HEK293 (cell line): Measurements from ENCODE around the gene PRPF19.

Source experiments
- CTCF ChIA-PET: fragments of 350-600 bp; formaldehyde crosslinking; extraction: SDS; loops from one replicate; lab custom pipeline; 2021; ENCODE audit warnings: antibody characterized with exemption; lab: Yijun Ruan, JAX
- POLR2A ChIA-PET: fragments of 300-600 bp; formaldehyde crosslinking; extraction: SDS; loops from one replicate; lab custom pipeline; 2020; ENCODE audit warnings: antibody characterized with exemption, inconsistent platforms; lab: Yijun Ruan, JAX
- H3K27ac ChIP-seq: fragments of 200-500 bp; sonication (Bioruptor generic); 2 replicates; pipeline ENCODE4 v1.5.1; 2014; ENCODE audit warnings: low read depth, low read length, control low read depth, inconsistent platforms; ENCODE audit errors: extremely low read depth
- H3K36me3 ChIP-seq, 2 experiments: fragments of 200-500 bp in 1 of 2; sonication (Bioruptor generic) in 1 of 2; 1 replicate in 1 of 2; 2 replicates in 1 of 2; pipeline ENCODE4 v1.5.1; 2014 to 2017; ENCODE audit warnings: inconsistent platforms in 2 of 2, low read length in 2 of 2; ENCODE audit not compliant: control insufficient read depth in 2 of 2, insufficient read depth in 1 of 2
- H3K4me1 ChIP-seq: fragments of 200-500 bp; sonication (Bioruptor generic); 2 replicates; pipeline ENCODE4 v1.5.1; 2014; ENCODE audit warnings: mild to moderate bottlenecking, low read length, inconsistent platforms; ENCODE audit not compliant: control insufficient read depth, insufficient read depth
- H3K4me3 ChIP-seq: 2 replicates; pipeline ENCODE4 v1.5.1; 2011; ENCODE audit warnings: low read depth, mild to moderate bottlenecking, control low read depth, low read length, moderate library complexity
- H3K9me3 ChIP-seq: fragments of 200-500 bp; sonication (Bioruptor generic); 2 replicates; pipeline ENCODE4 v1.5.1; 2014; ENCODE audit warnings: low read depth, low read length, inconsistent platforms; ENCODE audit not compliant: control insufficient read depth, insufficient read depth
- KLF1 ChIP-seq: fragments of 450-650 bp; formaldehyde crosslinking; IDR thresholded peaks from 2 replicates; pipeline ENCODE4 v1.5.1; 2016; ENCODE audit warnings: missing biosample characterization, missing genetic modification characterization
- KLF7 ChIP-seq: fragments of 450-650 bp; formaldehyde crosslinking; IDR thresholded peaks from 2 replicates; pipeline ENCODE4 v1.5.1; 2016; ENCODE audit warnings: missing biosample characterization, missing genetic modification characterization, borderline replicate concordance
- ZEB2 ChIP-seq: fragments of 450-650 bp; formaldehyde crosslinking; IDR thresholded peaks from 2 replicates; pipeline ENCODE4 v1.5.1; 2016; ENCODE audit warnings: missing biosample characterization, missing genetic modification characterization
- ZNF10 ChIP-seq: fragments of 450-650 bp; formaldehyde crosslinking; IDR thresholded peaks from 2 replicates; pipeline ENCODE4 v1.5.1; 2017; ENCODE audit warnings: missing biosample characterization, missing genetic modification characterization
- ZNF121 ChIP-seq: fragments of 450-650 bp; formaldehyde crosslinking; IDR thresholded peaks from 2 replicates; pipeline ENCODE4 v1.5.1; 2016; ENCODE audit warnings: missing biosample characterization, missing genetic modification characterization
- ZNF169 ChIP-seq: fragments of 450-650 bp; formaldehyde crosslinking; IDR thresholded peaks from 2 replicates; pipeline ENCODE4 v1.5.1; 2016; ENCODE audit warnings: missing biosample characterization, missing genetic modification characterization
- ZNF184 ChIP-seq: fragments of 450-650 bp; IDR thresholded peaks from 2 replicates; pipeline ENCODE4 v1.5.1; 2018; ENCODE audit warnings: missing biosample characterization, mild to moderate bottlenecking, missing genetic modification characterization
- ZNF239 ChIP-seq: fragments of 450-650 bp; formaldehyde crosslinking; IDR thresholded peaks from 2 replicates; pipeline ENCODE4 v1.5.1; 2016; ENCODE audit warnings: missing biosample characterization, missing genetic modification characterization
- ZNF341 ChIP-seq: fragments of 450-650 bp; formaldehyde crosslinking; IDR thresholded peaks from 2 replicates; pipeline ENCODE4; 2016; ENCODE audit warnings: low read depth, missing biosample characterization, missing genetic modification characterization
- ZNF354C ChIP-seq: fragments of 450-650 bp; formaldehyde crosslinking; IDR thresholded peaks from 2 replicates; pipeline ENCODE4 v1.5.1; 2016; ENCODE audit warnings: missing biosample characterization, missing genetic modification characterization, low read depth, borderline replicate concordance
- ZNF366 ChIP-seq: fragments of 450-650 bp; formaldehyde crosslinking; conservative IDR thresholded peaks from 2 replicates; pipeline ENCODE4 v1.5.1; 2016; ENCODE audit warnings: missing biosample characterization, missing genetic modification characterization
- ZNF394 ChIP-seq: fragments of 450-650 bp; formaldehyde crosslinking; IDR thresholded peaks from 2 replicates; pipeline ENCODE4 v1.5.1; 2016; ENCODE audit warnings: missing biosample characterization, missing genetic modification characterization, mild to moderate bottlenecking, moderate library complexity, borderline replicate concordance
- ZNF514 ChIP-seq: fragments of 450-650 bp; formaldehyde crosslinking; IDR thresholded peaks from 2 replicates; pipeline ENCODE4 v1.5.1; 2016; ENCODE audit warnings: missing biosample characterization, missing genetic modification characterization
- ZNF571 ChIP-seq: fragments of 450-650 bp; formaldehyde crosslinking; IDR thresholded peaks from 2 replicates; pipeline ENCODE4 v1.5.0; 2017; ENCODE audit warnings: missing biosample characterization, missing genetic modification characterization
- ZNF830 ChIP-seq: fragments of 450-650 bp; IDR thresholded peaks from 2 replicates; pipeline ENCODE4 v1.5.0; 2018; ENCODE audit warnings: missing biosample characterization, missing genetic modification characterization, low read depth, mild to moderate bottlenecking, moderate library complexity
- ZNF843 ChIP-seq: fragments of 450-650 bp; formaldehyde crosslinking; IDR thresholded peaks from 2 replicates; pipeline ENCODE4 v1.5.1; 2016; ENCODE audit warnings: missing biosample characterization, missing genetic modification characterization
- TF ChIP-seq, protein P1 (sequence below): fragments of 450-650 bp; formaldehyde crosslinking; IDR thresholded peaks from 2 replicates; pipeline ENCODE4 v1.5.1; 2016; ENCODE audit warnings: missing biosample characterization, missing genetic modification characterization
- TF ChIP-seq, protein P2 (sequence below): fragments of 450-650 bp; formaldehyde crosslinking; IDR thresholded peaks from 2 replicates; pipeline ENCODE4 v1.5.1; 2016; ENCODE audit warnings: missing biosample characterization, missing genetic modification characterization
- TF ChIP-seq, protein P3 (sequence below): fragments of 450-650 bp; formaldehyde crosslinking; IDR thresholded peaks from 2 replicates; pipeline ENCODE4 v1.5.1; 2016; ENCODE audit warnings: missing biosample characterization, missing genetic modification characterization, borderline replicate concordance
- TF ChIP-seq, protein P4 (sequence below): sonication (generic); formaldehyde crosslinking; IDR thresholded peaks from 2 replicates; pipeline ENCODE4 v1.8.1; 2022; ENCODE audit warnings: mild to moderate bottlenecking, moderate library complexity, missing genetic modification reagents
- TF ChIP-seq, protein P5 (sequence below): fragments of 450-650 bp; formaldehyde crosslinking; conservative IDR thresholded peaks from 2 replicates; pipeline ENCODE4 v1.5.1; 2016; ENCODE audit warnings: low read depth, missing biosample characterization, missing genetic modification characterization

PRPF19 gene

DNA sequence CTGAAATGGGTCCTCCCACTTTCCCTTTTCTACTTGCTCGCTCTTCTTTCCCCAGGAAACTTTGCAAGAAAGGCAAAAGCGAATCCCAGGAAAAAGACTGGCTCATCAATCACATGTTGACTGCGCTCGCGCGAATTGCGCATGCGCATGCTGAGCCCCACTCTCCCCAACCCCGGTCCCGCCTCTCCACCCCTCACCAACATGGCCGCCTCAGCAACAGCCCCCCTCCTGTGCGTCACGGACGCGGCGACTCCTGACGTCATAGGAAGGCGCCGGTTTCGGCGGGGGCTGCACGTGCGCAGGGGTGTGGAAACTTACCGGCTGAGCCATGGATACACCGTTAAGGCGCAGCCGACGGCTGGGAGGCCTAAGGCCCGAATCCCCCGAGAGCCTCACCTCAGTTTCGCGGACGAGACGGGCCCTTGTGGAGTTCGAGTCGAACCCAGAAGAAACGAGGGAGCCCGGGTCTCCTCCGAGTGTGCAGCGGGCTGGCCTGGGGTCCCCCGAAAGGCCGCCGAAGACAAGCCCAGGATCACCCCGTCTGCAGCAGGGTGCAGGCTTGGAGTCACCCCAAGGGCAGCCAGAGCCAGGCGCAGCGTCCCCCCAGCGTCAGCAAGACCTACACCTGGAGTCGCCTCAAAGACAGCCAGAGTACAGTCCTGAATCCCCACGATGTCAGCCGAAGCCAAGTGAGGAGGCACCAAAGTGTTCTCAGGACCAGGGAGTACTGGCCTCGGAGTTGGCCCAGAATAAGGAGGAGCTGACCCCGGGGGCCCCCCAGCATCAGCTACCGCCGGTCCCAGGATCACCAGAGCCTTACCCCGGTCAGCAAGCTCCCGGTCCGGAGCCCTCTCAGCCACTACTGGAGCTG lies 64.4 kb downstream of the PRPF19 start, which contains the start of gene CCDC86:
CCDC86 (plus strand) TSS at position 317 of the 871 bp plus-strand sequence; CDS start at position 329, 12 bp downstream.
- Histone ChIP-seq H3K36me3 (peaks cover 0 to 11% of the 10 kb centered on the region in 2 experiments; a peak in 1 of 3 replicates), H3K9me3 (no peaks in the 10 kb centered on the region), H3K27ac (peak within 1 kb of the TSS; percentile 44), H3K4me3 (peak within 1 kb of the TSS; percentile 88), H3K4me1 (no peaks in the 10 kb centered on the region)
- CTCF ChIA-PET: interaction anchor here (0.7 to 3.7 kb wide), 6 partner anchors 10 to 543 kb away, joined by 3 to 21 read pairs (median 5); no protein-coding TSS in a partner anchor
- POLR2A ChIA-PET: no interaction called here
- TF ChIP-seq, protein P1, sequence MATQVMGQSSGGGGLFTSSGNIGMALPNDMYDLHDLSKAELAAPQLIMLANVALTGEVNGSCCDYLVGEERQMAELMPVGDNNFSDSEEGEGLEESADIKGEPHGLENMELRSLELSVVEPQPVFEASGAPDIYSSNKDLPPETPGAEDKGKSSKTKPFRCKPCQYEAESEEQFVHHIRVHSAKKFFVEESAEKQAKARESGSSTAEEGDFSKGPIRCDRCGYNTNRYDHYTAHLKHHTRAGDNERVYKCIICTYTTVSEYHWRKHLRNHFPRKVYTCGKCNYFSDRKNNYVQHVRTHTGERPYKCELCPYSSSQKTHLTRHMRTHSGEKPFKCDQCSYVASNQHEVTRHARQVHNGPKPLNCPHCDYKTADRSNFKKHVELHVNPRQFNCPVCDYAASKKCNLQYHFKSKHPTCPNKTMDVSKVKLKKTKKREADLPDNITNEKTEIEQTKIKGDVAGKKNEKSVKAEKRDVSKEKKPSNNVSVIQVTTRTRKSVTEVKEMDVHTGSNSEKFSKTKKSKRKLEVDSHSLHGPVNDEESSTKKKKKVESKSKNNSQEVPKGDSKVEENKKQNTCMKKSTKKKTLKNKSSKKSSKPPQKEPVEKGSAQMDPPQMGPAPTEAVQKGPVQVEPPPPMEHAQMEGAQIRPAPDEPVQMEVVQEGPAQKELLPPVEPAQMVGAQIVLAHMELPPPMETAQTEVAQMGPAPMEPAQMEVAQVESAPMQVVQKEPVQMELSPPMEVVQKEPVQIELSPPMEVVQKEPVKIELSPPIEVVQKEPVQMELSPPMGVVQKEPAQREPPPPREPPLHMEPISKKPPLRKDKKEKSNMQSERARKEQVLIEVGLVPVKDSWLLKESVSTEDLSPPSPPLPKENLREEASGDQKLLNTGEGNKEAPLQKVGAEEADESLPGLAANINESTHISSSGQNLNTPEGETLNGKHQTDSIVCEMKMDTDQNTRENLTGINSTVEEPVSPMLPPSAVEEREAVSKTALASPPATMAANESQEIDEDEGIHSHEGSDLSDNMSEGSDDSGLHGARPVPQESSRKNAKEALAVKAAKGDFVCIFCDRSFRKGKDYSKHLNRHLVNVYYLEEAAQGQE (tag by site-specific recombination): no peak
- TF ChIP-seq, protein P2, sequence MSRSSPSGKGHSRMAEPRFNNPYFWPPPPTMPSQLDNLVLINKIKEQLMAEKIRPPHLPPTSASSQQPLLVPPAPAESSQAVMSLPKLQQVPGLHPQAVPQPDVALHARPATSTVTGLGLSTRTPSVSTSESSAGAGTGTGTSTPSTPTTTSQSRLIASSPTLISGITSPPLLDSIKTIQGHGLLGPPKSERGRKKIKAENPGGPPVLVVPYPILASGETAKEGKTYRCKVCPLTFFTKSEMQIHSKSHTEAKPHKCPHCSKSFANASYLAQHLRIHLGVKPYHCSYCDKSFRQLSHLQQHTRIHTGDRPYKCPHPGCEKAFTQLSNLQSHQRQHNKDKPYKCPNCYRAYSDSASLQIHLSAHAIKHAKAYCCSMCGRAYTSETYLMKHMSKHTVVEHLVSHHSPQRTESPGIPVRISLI (tag by site-specific recombination): no peak
- TF ChIP-seq, protein P3, sequence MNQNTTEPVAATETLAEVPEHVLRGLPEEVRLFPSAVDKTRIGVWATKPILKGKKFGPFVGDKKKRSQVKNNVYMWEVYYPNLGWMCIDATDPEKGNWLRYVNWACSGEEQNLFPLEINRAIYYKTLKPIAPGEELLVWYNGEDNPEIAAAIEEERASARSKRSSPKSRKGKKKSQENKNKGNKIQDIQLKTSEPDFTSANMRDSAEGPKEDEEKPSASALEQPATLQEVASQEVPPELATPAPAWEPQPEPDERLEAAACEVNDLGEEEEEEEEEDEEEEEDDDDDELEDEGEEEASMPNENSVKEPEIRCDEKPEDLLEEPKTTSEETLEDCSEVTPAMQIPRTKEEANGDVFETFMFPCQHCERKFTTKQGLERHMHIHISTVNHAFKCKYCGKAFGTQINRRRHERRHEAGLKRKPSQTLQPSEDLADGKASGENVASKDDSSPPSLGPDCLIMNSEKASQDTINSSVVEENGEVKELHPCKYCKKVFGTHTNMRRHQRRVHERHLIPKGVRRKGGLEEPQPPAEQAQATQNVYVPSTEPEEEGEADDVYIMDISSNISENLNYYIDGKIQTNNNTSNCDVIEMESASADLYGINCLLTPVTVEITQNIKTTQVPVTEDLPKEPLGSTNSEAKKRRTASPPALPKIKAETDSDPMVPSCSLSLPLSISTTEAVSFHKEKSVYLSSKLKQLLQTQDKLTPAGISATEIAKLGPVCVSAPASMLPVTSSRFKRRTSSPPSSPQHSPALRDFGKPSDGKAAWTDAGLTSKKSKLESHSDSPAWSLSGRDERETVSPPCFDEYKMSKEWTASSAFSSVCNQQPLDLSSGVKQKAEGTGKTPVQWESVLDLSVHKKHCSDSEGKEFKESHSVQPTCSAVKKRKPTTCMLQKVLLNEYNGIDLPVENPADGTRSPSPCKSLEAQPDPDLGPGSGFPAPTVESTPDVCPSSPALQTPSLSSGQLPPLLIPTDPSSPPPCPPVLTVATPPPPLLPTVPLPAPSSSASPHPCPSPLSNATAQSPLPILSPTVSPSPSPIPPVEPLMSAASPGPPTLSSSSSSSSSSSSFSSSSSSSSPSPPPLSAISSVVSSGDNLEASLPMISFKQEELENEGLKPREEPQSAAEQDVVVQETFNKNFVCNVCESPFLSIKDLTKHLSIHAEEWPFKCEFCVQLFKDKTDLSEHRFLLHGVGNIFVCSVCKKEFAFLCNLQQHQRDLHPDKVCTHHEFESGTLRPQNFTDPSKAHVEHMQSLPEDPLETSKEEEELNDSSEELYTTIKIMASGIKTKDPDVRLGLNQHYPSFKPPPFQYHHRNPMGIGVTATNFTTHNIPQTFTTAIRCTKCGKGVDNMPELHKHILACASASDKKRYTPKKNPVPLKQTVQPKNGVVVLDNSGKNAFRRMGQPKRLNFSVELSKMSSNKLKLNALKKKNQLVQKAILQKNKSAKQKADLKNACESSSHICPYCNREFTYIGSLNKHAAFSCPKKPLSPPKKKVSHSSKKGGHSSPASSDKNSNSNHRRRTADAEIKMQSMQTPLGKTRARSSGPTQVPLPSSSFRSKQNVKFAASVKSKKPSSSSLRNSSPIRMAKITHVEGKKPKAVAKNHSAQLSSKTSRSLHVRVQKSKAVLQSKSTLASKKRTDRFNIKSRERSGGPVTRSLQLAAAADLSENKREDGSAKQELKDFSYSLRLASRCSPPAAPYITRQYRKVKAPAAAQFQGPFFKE: no peak
- TF ChIP-seq, protein P4, sequence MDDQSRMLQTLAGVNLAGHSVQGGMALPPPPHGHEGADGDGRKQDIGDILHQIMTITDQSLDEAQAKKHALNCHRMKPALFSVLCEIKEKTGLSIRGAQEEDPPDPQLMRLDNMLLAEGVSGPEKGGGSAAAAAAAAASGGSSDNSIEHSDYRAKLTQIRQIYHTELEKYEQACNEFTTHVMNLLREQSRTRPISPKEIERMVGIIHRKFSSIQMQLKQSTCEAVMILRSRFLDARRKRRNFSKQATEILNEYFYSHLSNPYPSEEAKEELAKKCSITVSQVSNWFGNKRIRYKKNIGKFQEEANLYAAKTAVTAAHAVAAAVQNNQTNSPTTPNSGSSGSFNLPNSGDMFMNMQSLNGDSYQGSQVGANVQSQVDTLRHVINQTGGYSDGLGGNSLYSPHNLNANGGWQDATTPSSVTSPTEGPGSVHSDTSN: no peak
- TF ChIP-seq ZNF394 (tag by site-specific recombination): no peak
- TF ChIP-seq ZNF514 (tag by site-specific recombination): no peak
- peak; percentile 58 for TF ChIP-seq ZNF843 (tag by site-specific recombination)
- peak; percentile 45 for TF ChIP-seq ZNF341 (tag by site-specific recombination)
- TF ChIP-seq ZNF354C (tag by site-specific recombination): no peak
- no peak for TF ChIP-seq ZNF10 (tag by site-specific recombination)
- TF ChIP-seq ZNF121 (tag by site-specific recombination): no peak
- TF ChIP-seq KLF7: no peak
- no peak for TF ChIP-seq ZNF169 (tag by site-specific recombination)
- TF ChIP-seq ZNF184 (tag by site-specific recombination): no peak
- TF ChIP-seq, protein P5, sequence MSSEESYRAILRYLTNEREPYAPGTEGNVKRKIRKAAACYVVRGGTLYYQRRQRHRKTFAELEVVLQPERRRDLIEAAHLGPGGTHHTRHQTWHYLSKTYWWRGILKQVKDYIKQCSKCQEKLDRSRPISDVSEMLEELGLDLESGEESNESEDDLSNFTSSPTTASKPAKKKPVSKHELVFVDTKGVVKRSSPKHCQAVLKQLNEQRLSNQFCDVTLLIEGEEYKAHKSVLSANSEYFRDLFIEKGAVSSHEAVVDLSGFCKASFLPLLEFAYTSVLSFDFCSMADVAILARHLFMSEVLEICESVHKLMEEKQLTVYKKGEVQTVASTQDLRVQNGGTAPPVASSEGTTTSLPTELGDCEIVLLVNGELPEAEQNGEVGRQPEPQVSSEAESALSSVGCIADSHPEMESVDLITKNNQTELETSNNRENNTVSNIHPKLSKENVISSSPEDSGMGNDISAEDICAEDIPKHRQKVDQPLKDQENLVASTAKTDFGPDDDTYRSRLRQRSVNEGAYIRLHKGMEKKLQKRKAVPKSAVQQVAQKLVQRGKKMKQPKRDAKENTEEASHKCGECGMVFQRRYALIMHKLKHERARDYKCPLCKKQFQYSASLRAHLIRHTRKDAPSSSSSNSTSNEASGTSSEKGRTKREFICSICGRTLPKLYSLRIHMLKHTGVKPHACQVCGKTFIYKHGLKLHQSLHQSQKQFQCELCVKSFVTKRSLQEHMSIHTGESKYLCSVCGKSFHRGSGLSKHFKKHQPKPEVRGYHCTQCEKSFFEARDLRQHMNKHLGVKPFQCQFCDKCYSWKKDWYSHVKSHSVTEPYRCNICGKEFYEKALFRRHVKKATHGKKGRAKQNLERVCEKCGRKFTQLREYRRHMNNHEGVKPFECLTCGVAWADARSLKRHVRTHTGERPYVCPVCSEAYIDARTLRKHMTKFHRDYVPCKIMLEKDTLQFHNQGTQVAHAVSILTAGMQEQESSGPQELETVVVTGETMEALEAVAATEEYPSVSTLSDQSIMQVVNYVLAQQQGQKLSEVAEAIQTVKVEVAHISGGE (tag by site-specific recombination): no peak
- TF ChIP-seq ZEB2 (tag by site-specific recombination): peak; percentile 51; the same call in 1 of the 2 replicates
- TF ChIP-seq ZNF830 (tag by site-specific recombination): no peak
- no peak for TF ChIP-seq ZNF571 (tag by site-specific recombination)
- TF ChIP-seq ZNF239: no peak
- no peak for TF ChIP-seq KLF1
- no peak for TF ChIP-seq ZNF366
